KG1 (cell line): ENCODE measurements around the gene COL6A1.

Experiments used
- DNase-seq: peaks from one replicate; lab custom pipeline; 2025; lab: John Stamatoyannopoulos, UW

COL6A1 gene

GRCh38 chr21:46006547-46007491 lies 25.2 kb downstream of the COL6A1 start:
- no peak for DNase-seq

- DNase-seq = no peak
Measured at GRCh38 chr21:46007492-46007868, 25.9 kb downstream of the COL6A1 start.

- DNase-seq = no peak
Measured at GRCh38 chr21:46008893-46009621, 27.5 kb downstream of the COL6A1 start.

- no peak for DNase-seq
Measured at GRCh38 chr21:46009951-46010705, 28.6 kb downstream of the COL6A1 start.

GRCh38 chr21:46011267-46011967 lies 29.8 kb downstream of the COL6A1 start:
- no peak for DNase-seq

GRCh38 chr21:46012154-46012553 lies 30.6 kb downstream of the COL6A1 start:
- no peak for DNase-seq

GRCh38 chr21:46014828-46015227 lies 33.3 kb downstream of the COL6A1 start:
- DNase-seq = no peak

- no peak for DNase-seq
Measured at GRCh38 chr21:46017148-46017547, 35.6 kb downstream of the COL6A1 start.

- DNase-seq = no peak
Measured at GRCh38 chr21:46017695-46018094, 36.1 kb downstream of the COL6A1 start.

GRCh38 chr21:46018615-46019014 lies 37.0 kb downstream of the COL6A1 start:
- DNase-seq = no peak

GRCh38 chr21:46020581-46020980 lies 39.0 kb downstream of the COL6A1 start:
- no peak for DNase-seq

GRCh38 chr21:46021398-46021797 lies 39.8 kb downstream of the COL6A1 start:
- no peak for DNase-seq

GRCh38 chr21:46021978-46022544 lies 40.5 kb downstream of the COL6A1 start:
- no peak for DNase-seq

- no peak for DNase-seq
Measured at GRCh38 chr21:46022551-46023525, 41.3 kb downstream of the COL6A1 start.

GRCh38 chr21:46023555-46023954 lies 42.0 kb downstream of the COL6A1 start:
- no peak for DNase-seq

GRCh38 chr21:46024141-46024540 lies 42.6 kb downstream of the COL6A1 start:
- DNase-seq = no peak

GRCh38 chr21:46025113-46025770 lies 43.7 kb downstream of the COL6A1 start:
- DNase-seq = no peak

GRCh38 chr21:46027851-46028493 lies 46.4 kb downstream of the COL6A1 start:
- DNase-seq = no peak

- DNase-seq = no peak
Measured at GRCh38 chr21:46028573-46029091, 47.1 kb downstream of the COL6A1 start.
